ENCODE results near the gene PRLR. TPM values are rescaled to one million over a fixed set of nuclear protein-coding genes. Genes with fewer than 3 reads are reported as not detected.

PRLR gene
- total RNA-seq, 1 experiment from 2014 or later = 2.5 TPM

DNA sequence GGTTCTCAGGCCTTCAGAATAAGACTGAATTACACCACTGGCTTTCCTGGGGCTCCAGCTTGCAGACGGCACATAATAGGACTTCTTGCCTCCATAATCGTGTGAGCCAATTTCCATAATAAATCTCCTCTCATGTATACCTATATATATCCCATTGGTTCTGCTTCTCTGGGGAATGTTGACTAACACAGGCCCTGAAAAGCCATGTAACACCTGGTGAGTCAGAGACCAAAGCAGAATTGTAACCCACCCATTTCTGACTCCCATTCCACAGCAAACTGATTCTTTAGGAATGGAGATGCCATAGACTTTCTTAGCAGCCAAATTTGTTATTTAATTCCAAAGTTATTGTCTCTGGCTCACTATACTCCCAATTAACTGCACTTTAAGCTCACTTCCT, 97.1 kb downstream of the PRLR start:
- TF ChIP-seq, protein P1, sequence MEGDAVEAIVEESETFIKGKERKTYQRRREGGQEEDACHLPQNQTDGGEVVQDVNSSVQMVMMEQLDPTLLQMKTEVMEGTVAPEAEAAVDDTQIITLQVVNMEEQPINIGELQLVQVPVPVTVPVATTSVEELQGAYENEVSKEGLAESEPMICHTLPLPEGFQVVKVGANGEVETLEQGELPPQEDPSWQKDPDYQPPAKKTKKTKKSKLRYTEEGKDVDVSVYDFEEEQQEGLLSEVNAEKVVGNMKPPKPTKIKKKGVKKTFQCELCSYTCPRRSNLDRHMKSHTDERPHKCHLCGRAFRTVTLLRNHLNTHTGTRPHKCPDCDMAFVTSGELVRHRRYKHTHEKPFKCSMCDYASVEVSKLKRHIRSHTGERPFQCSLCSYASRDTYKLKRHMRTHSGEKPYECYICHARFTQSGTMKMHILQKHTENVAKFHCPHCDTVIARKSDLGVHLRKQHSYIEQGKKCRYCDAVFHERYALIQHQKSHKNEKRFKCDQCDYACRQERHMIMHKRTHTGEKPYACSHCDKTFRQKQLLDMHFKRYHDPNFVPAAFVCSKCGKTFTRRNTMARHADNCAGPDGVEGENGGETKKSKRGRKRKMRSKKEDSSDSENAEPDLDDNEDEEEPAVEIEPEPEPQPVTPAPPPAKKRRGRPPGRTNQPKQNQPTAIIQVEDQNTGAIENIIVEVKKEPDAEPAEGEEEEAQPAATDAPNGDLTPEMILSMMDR (conservative IDR thresholded peaks at IDR 0.05) = no peak

More for the DNA sequence above, 97.1 kb downstream of the PRLR start:
- Histone ChIP-seq H4K20me1 (ENCODE audit: control insufficient read depth, insufficient read depth, insufficient read length) (no peaks in the 10 kb centered on the region), H2AFZ (ENCODE audit: low read length) (no peak overlapping the region), H3T11ph (ENCODE audit: low read length) (no peak overlapping the region), H3K4me1 (ENCODE audit: insufficient read depth, low read length) (no peaks in the 10 kb centered on the region), H4K5ac (ENCODE audit: insufficient read length, low read depth, low read length) (no peak overlapping the region), H3K9ac (ENCODE audit: extremely low read depth, insufficient read length, low read length) (no peak overlapping the region), H3K79me1 (ENCODE audit: insufficient read depth, low read depth, low read length, poor library complexity, severe bottlenecking) (no peaks in the 10 kb centered on the region), H2BK5ac (ENCODE audit: insufficient read length, low read length) (no peak overlapping the region), H3K4ac (ENCODE audit: low read depth, low read length) (no peak overlapping the region), H2BK120ac (ENCODE audit: low read depth, low read length, poor library complexity, severe bottlenecking) (no peak overlapping the region), H3K27ac (ENCODE audit: insufficient read length, low read depth, low read length) (no peak overlapping the region), H2BK15ac (ENCODE audit: low read depth, low read length) (no peak overlapping the region), H4K8ac (replicated peaks; ENCODE audit: insufficient read length, low read depth, low read length) (no peak overlapping the region), H2AK5ac (ENCODE audit: insufficient read length, low read length) (no peak overlapping the region), H3K4me2 (ENCODE audit: insufficient read depth, insufficient read length, low read length) (no peak overlapping the region), H3K9me3 (ENCODE audit: control insufficient read depth, low read depth, low read length) (no peaks in the 10 kb centered on the region), H3K23me2 (ENCODE audit: insufficient read length, low read depth, low read length, poor library complexity, severe bottlenecking) (no peaks in the 10 kb centered on the region), H2BK12ac (ENCODE audit: insufficient read length, low read depth, low read length) (no peak overlapping the region), H4K91ac (ENCODE audit: insufficient read length, low read depth, low read length) (no peak overlapping the region), H3K23ac (ENCODE audit: insufficient read length, low read depth, low read length) (no peak overlapping the region), H3K79me2 (ENCODE audit: insufficient read depth, low read length) (no peaks in the 10 kb centered on the region), H2BK20ac (ENCODE audit: low read depth, low read length, poor library complexity, severe bottlenecking) (no peak overlapping the region), H3K56ac (ENCODE audit: insufficient read length, low read depth, low read length) (no peak overlapping the region), H3K27me3 (ENCODE audit: insufficient read depth, low read length) (no peaks in the 10 kb centered on the region), H3K14ac (ENCODE audit: insufficient read depth, low read length) (no peak overlapping the region), H3K18ac (ENCODE audit: insufficient read length, low read depth, low read length) (no peak overlapping the region)
- H3K4me3 Mint-ChIP-seq = no peak overlapping the region
- H3K9me3 Mint-ChIP-seq = peaks cover 3% of the 10 kb centered on the region in 2 experiments; a peak in 3 of 5 replicates
- no peak overlapping the region for H3K27ac Mint-ChIP-seq
- no peaks in the 10 kb centered on the region; a peak in 2 of 7 replicates for H3K36me3 Mint-ChIP-seq (ENCODE audit: insufficient read depth in 1 of 3, low read depth in 3 of 3)
- no peaks in the 10 kb centered on the region for H3K4me1 Mint-ChIP-seq
- no peaks in the 10 kb centered on the region for H3K27me3 Mint-ChIP-seq (ENCODE audit: low read depth)
- no peak for DNase-seq
- WGBS (ENCODE audit: extremely low coverage, insufficient read length, low lambda C conversion rate) = no CpG with 5 or more reads among the region's 2 CpGs
